ENCODE measurements around the gene FAM131A. TPM values are rescaled to one million over a fixed set of nuclear protein-coding genes. Genes with fewer than 3 reads are reported as not detected.

Gene FAM131A
- total RNA-seq, 1 donor from 2014 or later, result 51.4 TPM

GRCh38 chr3:184299488-184300377, 37.7 kb upstream of the FAM131A start:
- peak overlapping the region; percentile 15 for H3K27ac Mint-ChIP-seq (ENCODE audit: unreplicated experiment)
- no peak for TF ChIP-seq CTCF (IDR thresholded peaks at IDR 0.05; ENCODE audit: partially characterized antibody, unreplicated experiment)
- peaks cover 2% of the 10 kb centered on the region for H3K9me3 Mint-ChIP-seq (ENCODE audit: unreplicated experiment)
- no peak for DNase-seq
- H3K36me3 Mint-ChIP-seq (ENCODE audit: unreplicated experiment), result no peaks in the 10 kb centered on the region
- H3K27me3 Mint-ChIP-seq (ENCODE audit: unreplicated experiment), result peaks cover 4% of the 10 kb centered on the region
- H3K4me1 Mint-ChIP-seq (ENCODE audit: low read depth, unreplicated experiment), result peaks cover 6% of the 10 kb centered on the region
- peak overlapping the region; percentile 91 for H3K4me3 Mint-ChIP-seq (ENCODE audit: unreplicated experiment)

GRCh38 chr3:184300378-184300720, 37.1 kb upstream of the FAM131A start:
- H3K27me3 Mint-ChIP-seq (ENCODE audit: unreplicated experiment), result peaks cover 4% of the 10 kb centered on the region
- peaks cover 6% of the 10 kb centered on the region for H3K4me1 Mint-ChIP-seq (ENCODE audit: low read depth, unreplicated experiment)
- no peak for DNase-seq
- H3K4me3 Mint-ChIP-seq (ENCODE audit: unreplicated experiment), result peak overlapping the region; percentile 91
- peaks cover 2% of the 10 kb centered on the region for H3K9me3 Mint-ChIP-seq (ENCODE audit: unreplicated experiment)
- H3K36me3 Mint-ChIP-seq (ENCODE audit: unreplicated experiment), result no peaks in the 10 kb centered on the region
- TF ChIP-seq CTCF (IDR thresholded peaks at IDR 0.05; ENCODE audit: partially characterized antibody, unreplicated experiment), result no peak
- H3K27ac Mint-ChIP-seq (ENCODE audit: unreplicated experiment), result no peak overlapping the region

- H3K4me3 Mint-ChIP-seq (ENCODE audit: unreplicated experiment), result no peak overlapping the region
- H3K27me3 Mint-ChIP-seq (ENCODE audit: unreplicated experiment), result peaks cover 2% of the 10 kb centered on the region
- no peaks in the 10 kb centered on the region for H3K9me3 Mint-ChIP-seq (ENCODE audit: unreplicated experiment)
- H3K4me1 Mint-ChIP-seq (ENCODE audit: low read depth, unreplicated experiment), result no peaks in the 10 kb centered on the region
- DNase-seq, result no peak
- no peak overlapping the region for H3K27ac Mint-ChIP-seq (ENCODE audit: unreplicated experiment)
- peaks cover 4% of the 10 kb centered on the region for H3K36me3 Mint-ChIP-seq (ENCODE audit: unreplicated experiment)
- TF ChIP-seq CTCF (IDR thresholded peaks at IDR 0.05; ENCODE audit: partially characterized antibody, unreplicated experiment), result no peak
Measured at GRCh38 chr3:184305577-184305976, 31.8 kb upstream of the FAM131A start.

GRCh38 chr3:184306341-184306972, 30.9 kb upstream of the FAM131A start:
- DNase-seq, result no peak

More at GRCh38 chr3:184306341-184306972, 30.9 kb upstream of the FAM131A start:
- H3K36me3 Mint-ChIP-seq (ENCODE audit: unreplicated experiment), result peaks cover 4% of the 10 kb centered on the region
- peaks cover 4% of the 10 kb centered on the region for H3K9me3 Mint-ChIP-seq (ENCODE audit: unreplicated experiment)
- H3K27me3 Mint-ChIP-seq (ENCODE audit: unreplicated experiment), result peaks cover 2% of the 10 kb centered on the region
- TF ChIP-seq CTCF (IDR thresholded peaks at IDR 0.05; ENCODE audit: partially characterized antibody, unreplicated experiment), result no peak
- no peaks in the 10 kb centered on the region for H3K4me1 Mint-ChIP-seq (ENCODE audit: low read depth, unreplicated experiment)
- no peak overlapping the region for H3K27ac Mint-ChIP-seq (ENCODE audit: unreplicated experiment)
- H3K4me3 Mint-ChIP-seq (ENCODE audit: unreplicated experiment), result no peak overlapping the region

Data from glutamatergic neuron (in vitro differentiated cells).